Activated naive CD8-positive, alpha-beta T cell (primary cell): ENCODE results near the gene OSBPL3.
"Not testable (repeated sequence)": the region's sequence is repeated elsewhere in the genome, so short reads cannot be mapped to it uniquely, and the experiment has no call there.

Experiments used
- H3K27ac Mint-ChIP-seq: one replicate; pipeline ENCODE4 v1.8.0; 2021; ENCODE audit warnings: mixed read lengths
- H3K27me3 Mint-ChIP-seq: one replicate; pipeline ENCODE4 v1.8.0; 2021; ENCODE audit warnings: mixed read lengths
- H3K36me3 Mint-ChIP-seq: one replicate; pipeline ENCODE4 v1.8.0; 2021; ENCODE audit warnings: mixed read lengths
- H3K4me1 Mint-ChIP-seq: one replicate; pipeline ENCODE4 v1.8.0; 2021; ENCODE audit warnings: low read depth, mixed read lengths
- H3K4me3 Mint-ChIP-seq: one replicate; pipeline ENCODE4 v1.8.0; 2021; ENCODE audit warnings: mild to moderate bottlenecking, mixed read lengths
- H3K9me3 Mint-ChIP-seq: one replicate; pipeline ENCODE4 v1.8.0; 2021; ENCODE audit warnings: low read depth, mixed read lengths

OSBPL3 gene

GRCh38 chr7:24908166-24908565, 71.8 kb downstream of the OSBPL3 start:
- Mint-ChIP-seq H3K4me1 (peaks cover 38% of the 10 kb centered on the region), H3K27ac (no peak overlapping the region), H3K36me3 (peaks cover 10% of the 10 kb centered on the region), H3K9me3 (no peaks in the 10 kb centered on the region), H3K27me3 (no peaks in the 10 kb centered on the region), H3K4me3 (no peak overlapping the region)

GRCh38 chr7:24907311-24907886, 72.6 kb downstream of the OSBPL3 start:
- Mint-ChIP-seq H3K4me1 (peaks cover 35% of the 10 kb centered on the region), H3K9me3 (no peaks in the 10 kb centered on the region), H3K27ac (no peak overlapping the region), H3K4me3 (no peak overlapping the region), H3K36me3 (peaks cover 8% of the 10 kb centered on the region), H3K27me3 (no peaks in the 10 kb centered on the region)

DNA sequence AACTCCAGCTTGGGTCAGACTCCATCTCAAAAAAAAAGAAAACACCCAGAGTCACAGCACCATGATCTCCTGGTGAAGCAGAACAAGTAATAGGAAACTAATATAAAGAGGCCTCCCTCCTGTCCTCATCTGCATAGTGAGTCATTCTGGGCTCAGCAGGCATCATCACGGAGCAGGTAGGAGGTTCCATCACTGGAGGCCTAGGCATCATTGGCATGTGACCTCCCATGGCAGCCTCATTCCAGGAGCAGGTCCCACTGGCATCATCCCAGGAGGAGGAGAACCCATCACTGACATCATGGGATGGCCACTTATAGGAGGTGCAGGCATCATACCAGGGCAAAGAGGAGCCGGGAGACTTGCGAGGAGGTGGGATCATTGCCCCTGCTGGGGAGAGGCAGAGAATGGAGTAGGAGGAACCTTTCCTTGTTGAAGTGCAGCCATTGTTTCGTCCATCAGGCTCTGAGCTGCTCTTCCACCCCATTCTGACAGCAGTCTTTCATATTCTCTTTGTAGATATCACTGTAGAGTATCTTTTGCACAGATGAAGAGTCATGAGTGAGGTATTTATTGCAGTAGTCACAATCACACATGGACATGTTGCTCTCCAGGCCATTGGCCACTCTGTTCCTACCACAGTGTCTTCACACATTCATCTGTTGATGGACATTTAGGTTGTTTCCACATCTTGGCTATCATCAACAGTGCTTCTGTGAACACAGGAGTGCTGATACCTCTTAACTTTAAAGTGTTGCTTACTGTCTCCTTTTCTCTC, 73.8 kb downstream of the OSBPL3 start:
- Mint-ChIP-seq H3K27me3 (no peaks in the 10 kb centered on the region), H3K27ac (no peak overlapping the region), H3K9me3 (no peaks in the 10 kb centered on the region), H3K36me3 (peaks cover 11% of the 10 kb centered on the region), H3K4me1 (peaks cover 30% of the 10 kb centered on the region), H3K4me3 (no peak overlapping the region)

DNA sequence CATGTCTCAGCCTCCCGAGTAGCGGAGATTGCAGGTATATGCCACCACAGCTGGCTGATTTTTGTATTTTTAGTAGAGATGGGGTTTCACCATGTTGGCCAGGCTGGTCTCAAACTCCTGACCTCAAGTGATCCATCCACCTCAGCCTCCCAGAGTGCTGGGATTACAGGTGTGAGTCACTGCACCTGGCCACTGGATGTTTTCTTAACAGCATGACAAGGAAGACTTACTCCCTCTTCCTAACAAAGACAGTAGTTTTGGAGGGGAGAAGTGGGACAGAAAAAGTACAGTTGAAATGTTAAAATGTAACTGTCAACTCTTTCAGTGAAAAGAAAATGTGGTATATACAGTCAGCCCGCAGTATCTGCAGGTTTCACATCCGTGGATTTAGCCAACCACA, 76.0 kb downstream of the OSBPL3 start:
- not testable (repeated sequence) for H3K27ac Mint-ChIP-seq, H3K27me3 Mint-ChIP-seq, H3K9me3 Mint-ChIP-seq, H3K4me3 Mint-ChIP-seq
- peaks cover 24% of the 10 kb centered on the region for H3K4me1 Mint-ChIP-seq
- peaks cover 11% of the 10 kb centered on the region for H3K36me3 Mint-ChIP-seq

GRCh38 chr7:24903559-24903958, 76.4 kb downstream of the OSBPL3 start:
- H3K4me1 Mint-ChIP-seq: peaks cover 28% of the 10 kb centered on the region
- no peak overlapping the region for H3K4me3 Mint-ChIP-seq
- peaks cover 11% of the 10 kb centered on the region for H3K36me3 Mint-ChIP-seq
- no peaks in the 10 kb centered on the region for H3K27me3 Mint-ChIP-seq
- H3K27ac Mint-ChIP-seq: no peak overlapping the region
- H3K9me3 Mint-ChIP-seq: no peaks in the 10 kb centered on the region

- H3K4me1 Mint-ChIP-seq: peaks cover 34% of the 10 kb centered on the region
- peaks cover 11% of the 10 kb centered on the region for H3K36me3 Mint-ChIP-seq
- H3K27me3 Mint-ChIP-seq: no peaks in the 10 kb centered on the region
- H3K9me3 Mint-ChIP-seq: no peaks in the 10 kb centered on the region
- peak overlapping the region; percentile 68 for H3K27ac Mint-ChIP-seq
- no peak overlapping the region for H3K4me3 Mint-ChIP-seq
These were observed 77.0 kb downstream of the OSBPL3 start for GRCh38 chr7:24902931-24903330.

DNA sequence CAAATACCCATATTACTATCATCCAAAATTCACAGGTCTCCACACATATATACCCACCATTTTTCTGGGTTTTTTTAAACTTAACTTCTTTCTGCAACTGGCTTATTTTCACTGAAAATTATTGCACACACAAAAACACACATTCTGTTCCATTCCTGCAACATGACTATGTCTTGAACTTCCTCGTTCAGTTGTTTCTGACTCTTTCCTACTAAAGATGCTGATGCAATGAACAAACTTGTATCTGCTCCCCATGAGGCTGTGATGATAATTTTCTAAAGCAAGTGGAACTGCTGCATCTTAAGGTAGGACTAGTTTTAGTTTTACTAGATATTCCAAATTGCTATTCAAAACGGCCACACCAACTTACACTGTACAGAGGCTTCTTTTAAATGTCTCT, 77.7 kb downstream of the OSBPL3 start:
- H3K27ac Mint-ChIP-seq: no peak overlapping the region
- H3K4me1 Mint-ChIP-seq: peaks cover 36% of the 10 kb centered on the region
- peaks cover 11% of the 10 kb centered on the region for H3K36me3 Mint-ChIP-seq
- no peaks in the 10 kb centered on the region for H3K27me3 Mint-ChIP-seq
- no peaks in the 10 kb centered on the region for H3K9me3 Mint-ChIP-seq
- H3K4me3 Mint-ChIP-seq: no peak overlapping the region

DNA sequence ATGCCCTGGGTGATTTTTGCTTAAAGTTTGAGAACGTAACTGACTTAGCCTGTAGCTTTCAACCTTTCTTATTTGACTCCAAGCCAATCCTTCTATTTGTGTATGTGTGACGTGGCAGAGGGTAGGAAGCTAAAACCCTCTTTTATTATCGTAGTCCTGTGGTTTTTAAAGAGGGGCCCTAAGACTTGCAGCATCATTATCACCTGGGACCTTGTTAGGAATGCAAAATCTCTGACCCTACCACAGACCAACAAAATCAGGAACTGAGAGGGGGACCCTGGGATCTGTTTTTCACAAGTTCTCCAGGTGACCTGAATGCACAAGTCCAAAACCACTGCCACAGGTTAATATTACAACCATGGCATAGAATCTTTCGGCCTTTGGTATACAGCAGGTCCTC, 80.1 kb downstream of the OSBPL3 start:
- H3K4me1 Mint-ChIP-seq: peaks cover 48% of the 10 kb centered on the region
- peaks cover 6% of the 10 kb centered on the region for H3K36me3 Mint-ChIP-seq
- H3K9me3 Mint-ChIP-seq: no peaks in the 10 kb centered on the region
- H3K4me3 Mint-ChIP-seq: no peak overlapping the region
- H3K27ac Mint-ChIP-seq: no peak overlapping the region
- H3K27me3 Mint-ChIP-seq: no peaks in the 10 kb centered on the region

- Mint-ChIP-seq H3K4me3 (peak overlapping the region; percentile 33), H3K4me1 (peaks cover 49% of the 10 kb centered on the region), H3K27me3 (no peaks in the 10 kb centered on the region), H3K9me3 (no peaks in the 10 kb centered on the region), H3K36me3 (peaks cover 6% of the 10 kb centered on the region), H3K27ac (peak overlapping the region; percentile 47)
These were observed 80.8 kb downstream of the OSBPL3 start for GRCh38 chr7:24899161-24899560.

- H3K36me3 Mint-ChIP-seq: peaks cover 6% of the 10 kb centered on the region
- H3K4me1 Mint-ChIP-seq: peaks cover 49% of the 10 kb centered on the region
- no peaks in the 10 kb centered on the region for H3K27me3 Mint-ChIP-seq
- H3K4me3 Mint-ChIP-seq: peak overlapping the region; percentile 33
- H3K9me3 Mint-ChIP-seq: no peaks in the 10 kb centered on the region
- H3K27ac Mint-ChIP-seq: peak overlapping the region; percentile 47
These were observed 81.3 kb downstream of the OSBPL3 start for GRCh38 chr7:24898691-24899090.

- H3K4me3 Mint-ChIP-seq: no peak overlapping the region
- H3K36me3 Mint-ChIP-seq: peaks cover 5% of the 10 kb centered on the region
- H3K27me3 Mint-ChIP-seq: no peaks in the 10 kb centered on the region
- peaks cover 39% of the 10 kb centered on the region for H3K4me1 Mint-ChIP-seq
- no peaks in the 10 kb centered on the region for H3K9me3 Mint-ChIP-seq
- peak overlapping the region; percentile 12 for H3K27ac Mint-ChIP-seq
These were observed 83.9 kb downstream of the OSBPL3 start for GRCh38 chr7:24896031-24896501.

DNA sequence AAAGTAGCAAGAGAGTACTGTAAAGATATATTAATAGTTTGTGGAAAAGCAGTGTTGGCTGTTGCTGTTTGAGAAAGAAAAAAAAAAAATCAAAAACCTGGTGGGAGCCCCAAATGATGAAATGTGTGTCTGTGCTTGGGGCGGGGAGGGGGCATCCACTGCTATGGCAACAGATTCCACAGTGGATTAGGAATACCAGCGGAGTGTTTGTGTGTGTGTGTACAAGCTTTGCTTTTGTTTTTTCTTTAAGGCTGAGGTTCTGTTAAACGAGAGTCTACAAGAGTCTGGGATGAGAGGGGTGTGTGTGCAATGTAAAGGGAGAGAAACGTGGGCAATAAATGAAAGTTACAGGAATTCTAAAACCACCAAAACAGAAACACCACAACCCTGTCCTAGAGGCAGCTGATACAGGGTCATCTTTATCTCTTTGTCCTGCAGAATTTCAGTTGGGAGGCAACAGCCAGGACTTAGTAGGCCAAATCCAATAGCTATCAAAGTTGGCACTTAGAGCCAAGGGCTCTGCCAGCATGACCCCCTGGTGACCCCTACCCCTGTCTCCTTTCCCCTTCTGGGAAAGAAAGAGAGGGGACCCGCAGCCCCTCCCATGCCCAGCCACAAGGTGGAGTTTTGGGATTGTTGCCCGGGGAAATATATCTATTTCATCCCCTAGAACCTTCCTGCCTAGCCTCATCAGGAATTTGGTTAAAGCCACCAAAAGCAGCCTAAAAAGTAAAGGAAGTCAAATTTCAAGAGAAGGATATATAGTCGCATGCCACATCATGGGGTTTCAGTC, 85.4 kb downstream of the OSBPL3 start:
- H3K4me1 Mint-ChIP-seq: peaks cover 35% of the 10 kb centered on the region
- no peaks in the 10 kb centered on the region for H3K27me3 Mint-ChIP-seq
- no peak overlapping the region for H3K4me3 Mint-ChIP-seq
- H3K9me3 Mint-ChIP-seq: no peaks in the 10 kb centered on the region
- peaks cover 17% of the 10 kb centered on the region for H3K36me3 Mint-ChIP-seq
- no peak overlapping the region for H3K27ac Mint-ChIP-seq

DNA sequence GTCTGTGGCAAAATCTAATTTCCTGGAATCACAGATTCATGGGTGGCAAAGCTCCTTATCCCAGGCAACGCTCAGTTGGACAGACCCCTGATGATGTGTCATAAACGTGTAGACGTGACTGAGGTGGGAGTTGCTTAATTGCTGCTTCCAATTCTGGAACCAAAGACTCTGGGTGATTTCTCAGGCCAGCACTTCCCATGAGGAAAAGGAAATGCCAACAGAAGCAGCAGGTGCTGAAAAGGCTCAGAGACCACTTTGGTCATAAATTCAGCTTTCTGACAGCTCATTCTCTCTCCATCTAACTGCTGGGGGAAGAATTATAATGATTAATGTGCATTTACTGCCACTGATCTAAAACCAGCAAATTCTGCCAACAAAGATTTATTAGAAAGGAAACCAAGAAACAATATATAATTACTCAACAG, 88.7 kb downstream of the OSBPL3 start:
- no peak overlapping the region for H3K27ac Mint-ChIP-seq
- H3K4me3 Mint-ChIP-seq: no peak overlapping the region
- H3K27me3 Mint-ChIP-seq: no peaks in the 10 kb centered on the region
- H3K36me3 Mint-ChIP-seq: peaks cover 21% of the 10 kb centered on the region
- no peaks in the 10 kb centered on the region for H3K9me3 Mint-ChIP-seq
- H3K4me1 Mint-ChIP-seq: peaks cover 13% of the 10 kb centered on the region

DNA sequence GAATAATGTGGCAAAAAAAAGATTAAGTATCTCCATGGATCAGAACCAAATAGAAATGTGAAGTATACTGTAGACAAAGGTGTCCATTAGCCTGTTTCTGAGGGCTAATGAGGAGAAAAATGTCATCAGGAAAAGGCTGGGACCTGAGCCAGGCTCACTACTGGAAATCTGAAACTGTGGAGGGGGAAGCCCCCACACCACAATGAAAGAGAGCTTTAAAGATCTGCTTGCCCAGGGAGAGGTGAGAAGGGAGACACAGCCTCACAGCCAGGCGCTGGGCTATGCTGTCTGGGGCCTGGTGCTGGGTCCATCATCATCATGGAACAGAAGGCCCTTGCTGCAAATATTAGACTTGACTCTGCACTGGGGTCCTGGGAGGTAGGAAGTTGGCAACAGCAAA, 90.4 kb downstream of the OSBPL3 start:
- Mint-ChIP-seq H3K4me1 (peaks cover 23% of the 10 kb centered on the region), H3K36me3 (peaks cover 27% of the 10 kb centered on the region)

GRCh38 chr7:24888653-24889052, 91.3 kb downstream of the OSBPL3 start:
- H3K27ac Mint-ChIP-seq: no peak overlapping the region
- no peak overlapping the region for H3K4me3 Mint-ChIP-seq
- H3K27me3 Mint-ChIP-seq: no peaks in the 10 kb centered on the region
- H3K4me1 Mint-ChIP-seq: peaks cover 22% of the 10 kb centered on the region
- peaks cover 30% of the 10 kb centered on the region for H3K36me3 Mint-ChIP-seq
- H3K9me3 Mint-ChIP-seq: no peaks in the 10 kb centered on the region

More for the DNA sequence above, 90.4 kb downstream of the OSBPL3 start:
- no peak overlapping the region for H3K27ac Mint-ChIP-seq
- no peaks in the 10 kb centered on the region for H3K9me3 Mint-ChIP-seq
- no peaks in the 10 kb centered on the region for H3K27me3 Mint-ChIP-seq
- H3K4me3 Mint-ChIP-seq: no peak overlapping the region
